IgD-negative memory B cell (primary cell): Measurements from ENCODE around the gene RPS6KA4. TPM values are rescaled to one million over a fixed set of nuclear protein-coding genes. Genes with fewer than 3 reads are reported as not detected.
"Not testable (repeated sequence)": the region's sequence is repeated elsewhere in the genome, so short reads cannot be mapped to it uniquely, and the experiment has no call there.

Experiments
- H3K27ac Mint-ChIP-seq, 3 donors: one replicate each; pipeline ENCODE4 v1.8.0; 2020 to 2022; ENCODE audit warnings: mild to moderate bottlenecking in 3 of 3, mixed read lengths in 3 of 3, moderate library complexity in 1 of 3
- H3K27me3 Mint-ChIP-seq: one replicate; pipeline ENCODE4 v1.8.0; 2021; ENCODE audit warnings: mixed read lengths
- H3K36me3 Mint-ChIP-seq: one replicate; pipeline ENCODE4 v1.8.0; 2020; ENCODE audit warnings: mild to moderate bottlenecking, mixed read lengths
- H3K4me1 Mint-ChIP-seq, 3 donors: one replicate each; pipeline ENCODE4 v1.8.0; 2020 to 2022; ENCODE audit warnings: mixed read lengths in 3 of 3, mild to moderate bottlenecking in 1 of 3
- H3K4me3 Mint-ChIP-seq, 4 donors: one replicate each; pipeline ENCODE4 v1.8.0; 2020 to 2022; ENCODE audit warnings: mild to moderate bottlenecking in 4 of 4, mixed read lengths in 4 of 4, moderate library complexity in 3 of 4
- H3K9me3 Mint-ChIP-seq, 3 donors: one replicate each; pipeline ENCODE4 v1.8.0; 2020 to 2021; ENCODE audit warnings: mixed read lengths in 3 of 3, mild to moderate bottlenecking in 1 of 3
- polyA plus RNA-seq: library from polyadenylated mRNA; unstranded; fragments of 300-500 nt; fragmentation: Illumina TruSeq; gene quantifications from one replicate; pipeline ENCODE4 v1.2.3, GENCODE V29; 2021

The RPS6KA4 gene
- 12.2 TPM for polyA plus RNA-seq

DNA sequence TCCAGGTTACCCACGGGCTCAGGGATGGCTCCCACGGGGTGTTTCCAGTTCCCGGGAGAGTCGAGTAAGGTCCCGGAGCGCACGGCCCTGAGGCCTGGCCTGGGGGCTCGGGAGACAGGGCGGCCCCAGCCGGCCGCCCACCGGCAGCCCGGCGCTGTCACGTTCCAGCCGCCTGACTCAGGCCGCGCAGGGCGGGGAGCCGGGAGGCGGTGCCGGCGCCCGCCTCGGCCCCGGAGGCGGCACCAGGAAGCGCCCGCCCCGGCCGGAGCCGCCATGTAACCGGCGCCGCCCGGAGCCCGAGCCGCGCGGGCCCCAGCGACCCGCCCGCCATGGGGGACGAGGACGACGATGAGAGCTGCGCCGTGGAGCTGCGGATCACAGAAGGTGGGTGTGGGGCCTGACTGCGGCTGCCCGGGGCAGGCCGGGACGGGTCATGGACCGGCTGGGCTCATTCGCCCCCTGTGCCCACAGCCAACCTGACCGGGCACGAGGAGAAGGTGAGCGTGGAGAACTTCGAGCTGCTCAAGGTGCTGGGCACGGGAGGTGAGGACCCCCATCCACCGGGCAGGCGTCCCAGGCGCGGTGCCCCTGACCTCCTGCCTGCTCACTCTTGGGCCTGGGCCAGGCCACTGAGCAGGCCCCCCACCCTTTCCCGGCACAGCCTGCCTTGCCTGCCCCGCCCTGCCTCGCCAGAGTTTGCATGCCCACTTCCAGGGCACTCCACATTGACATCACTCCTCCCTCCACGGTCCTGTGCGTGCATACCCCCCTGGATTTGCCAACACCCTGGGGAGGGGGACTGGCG is at the start of gene RPS6KA4:
Gene RPS6KA4 (plus strand): TSS at position 256 of the 805 bp plus-strand sequence. CDS start 74 bp downstream, at position 330.
- peaks cover 12% of the 10 kb centered on the region for H3K36me3 Mint-ChIP-seq
- H3K9me3 Mint-ChIP-seq = no peaks in the 10 kb centered on the region
- peak within 1 kb of the TSS; percentile 42 to 71 (median 64) for H3K27ac Mint-ChIP-seq
- peak within 1 kb of the TSS; percentile 88 to 97 (median 93) for H3K4me3 Mint-ChIP-seq
- H3K4me1 Mint-ChIP-seq = peaks cover 17 to 23% (median 22%) of the 10 kb centered on the region in 3 donors
- no peaks in the 10 kb centered on the region for H3K27me3 Mint-ChIP-seq

DNA sequence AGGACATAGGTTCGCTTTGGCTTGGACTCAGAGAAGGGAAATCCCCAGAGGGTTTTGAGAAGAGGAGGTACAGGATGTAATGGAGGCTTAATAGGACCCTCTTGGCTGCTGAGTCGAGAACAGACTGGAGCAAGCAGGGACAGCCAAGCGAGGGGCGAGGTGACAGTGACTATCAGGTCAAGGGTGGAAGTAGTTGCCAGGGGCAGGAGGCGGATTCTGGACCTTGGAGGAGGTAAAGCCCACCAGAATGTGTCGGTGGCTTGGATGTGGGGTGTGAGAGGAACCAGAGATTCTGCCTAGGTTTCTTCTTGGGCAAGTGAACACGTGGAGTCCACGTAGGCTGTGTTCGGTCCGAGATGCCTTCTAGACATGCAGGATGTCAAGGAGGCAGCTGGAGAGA is 46.0 kb upstream of the RPS6KA4 start:
- Mint-ChIP-seq H3K4me1 (peaks cover 5 to 16% (median 6%) of the 10 kb centered on the region in 3 donors), H3K27ac (peak overlapping the region; percentile 37 to 84 (median 71)), H3K36me3 (peaks cover 1% of the 10 kb centered on the region), H3K4me3 (peak overlapping the region in 1 of 4 donors; percentile 68), H3K9me3 (no peaks in the 10 kb centered on the region), H3K27me3 (no peaks in the 10 kb centered on the region)

DNA sequence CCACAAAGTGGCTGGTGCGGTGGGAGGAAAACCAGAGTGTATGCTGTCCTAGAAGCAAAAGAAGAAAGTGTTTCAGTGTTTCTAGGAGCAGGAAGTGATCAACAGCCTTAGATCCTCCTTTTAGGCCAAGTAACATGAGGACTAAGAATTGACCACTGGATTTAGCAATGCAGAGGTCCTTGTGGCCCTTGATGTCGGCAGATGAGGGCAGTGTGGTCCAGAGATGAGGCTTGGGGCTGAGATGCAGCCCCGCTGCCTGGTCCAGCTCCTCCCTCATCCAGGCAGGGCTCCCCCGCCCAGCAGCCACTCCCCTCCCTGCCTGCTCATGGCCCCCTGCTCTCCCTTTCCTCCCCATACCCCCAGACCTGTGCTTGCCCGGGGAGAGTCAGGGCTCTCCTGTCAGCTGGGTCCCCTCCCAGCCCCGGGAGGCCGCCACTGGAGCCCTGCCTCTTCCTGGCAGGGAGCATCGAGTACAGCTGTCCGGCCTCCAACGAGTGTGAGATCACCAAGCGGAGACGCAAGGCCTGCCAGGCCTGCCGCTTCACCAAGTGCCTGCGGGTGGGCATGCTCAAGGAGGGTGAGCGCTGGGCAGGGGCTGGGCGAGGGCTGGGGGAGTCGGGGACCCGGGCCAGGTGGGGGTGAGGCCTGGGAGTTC is 45.3 kb upstream of the RPS6KA4 start:
- Mint-ChIP-seq H3K4me3 (peak overlapping the region in 1 of 4 donors; percentile 68), H3K36me3 (peaks cover 1% of the 10 kb centered on the region), H3K27me3 (no peaks in the 10 kb centered on the region), H3K9me3 (no peaks in the 10 kb centered on the region), H3K27ac (peak overlapping the region in 2 of 3 donors; percentile 37 to 84), H3K4me1 (peaks cover 5 to 17% (median 8%) of the 10 kb centered on the region in 3 donors)

DNA sequence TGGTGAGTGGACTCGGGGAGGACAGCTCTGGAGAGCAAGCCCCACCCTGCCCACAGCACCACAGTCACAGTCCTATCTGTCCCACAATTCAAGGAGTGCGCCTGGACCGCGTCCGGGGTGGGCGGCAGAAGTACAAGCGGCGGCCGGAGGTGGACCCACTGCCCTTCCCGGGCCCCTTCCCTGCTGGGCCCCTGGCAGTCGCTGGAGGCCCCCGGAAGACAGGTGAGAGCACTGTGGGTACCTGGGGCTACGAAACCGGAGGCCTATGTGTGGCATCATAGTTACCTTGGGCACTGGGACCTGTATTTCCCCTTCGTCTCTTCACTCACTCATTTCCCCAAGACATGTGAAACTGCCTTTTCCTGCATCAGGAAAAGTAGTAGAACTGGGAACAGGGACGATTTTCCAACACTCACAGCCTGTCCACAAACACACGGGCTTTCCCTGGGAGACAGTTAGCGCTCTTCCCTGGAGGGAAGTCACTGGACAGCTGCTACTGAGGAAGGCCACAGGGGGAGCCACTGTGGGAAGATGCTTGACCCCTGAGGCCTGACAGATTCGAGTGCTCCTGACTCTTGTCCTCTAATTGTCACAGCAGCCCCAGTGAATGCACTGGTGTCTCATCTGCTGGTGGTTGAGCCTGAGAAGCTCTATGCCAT is 44.7 kb upstream of the RPS6KA4 start:
- H3K4me1 Mint-ChIP-seq = peaks cover 5 to 21% (median 13%) of the 10 kb centered on the region in 3 donors
- peak overlapping the region in 2 of 3 donors; percentile 73 to 77 for H3K27ac Mint-ChIP-seq

DNA sequence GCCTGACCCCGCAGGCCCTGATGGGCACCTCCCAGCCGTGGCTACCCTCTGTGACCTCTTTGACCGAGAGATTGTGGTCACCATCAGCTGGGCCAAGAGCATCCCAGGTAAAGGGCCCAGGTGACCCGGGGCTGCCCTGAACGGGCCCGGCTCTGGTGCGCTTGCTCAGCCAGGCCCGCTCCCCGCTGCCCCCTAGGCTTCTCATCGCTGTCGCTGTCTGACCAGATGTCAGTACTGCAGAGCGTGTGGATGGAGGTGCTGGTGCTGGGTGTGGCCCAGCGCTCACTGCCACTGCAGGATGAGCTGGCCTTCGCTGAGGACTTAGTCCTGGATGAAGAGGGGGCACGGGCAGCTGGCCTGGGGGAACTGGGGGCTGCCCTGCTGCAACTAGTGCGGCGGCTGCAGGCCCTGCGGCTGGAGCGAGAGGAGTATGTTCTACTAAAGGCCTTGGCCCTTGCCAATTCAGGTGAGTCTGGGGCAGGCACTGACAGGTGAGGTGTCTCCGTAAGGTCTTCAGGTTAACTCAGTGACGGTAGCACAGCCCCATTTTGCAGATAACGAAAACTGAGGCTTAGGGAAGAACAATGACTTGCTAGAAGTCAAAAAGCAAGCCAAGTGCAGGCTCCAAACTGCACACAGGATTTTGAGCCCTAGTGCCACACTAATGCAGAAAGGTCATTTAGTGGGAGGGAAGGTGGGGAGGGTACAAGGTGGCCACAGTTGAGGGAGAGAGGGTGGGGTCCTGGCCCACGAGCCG is 44.0 kb upstream of the RPS6KA4 start:
- H3K36me3 Mint-ChIP-seq = peaks cover 1% of the 10 kb centered on the region
- H3K27me3 Mint-ChIP-seq = no peaks in the 10 kb centered on the region
- peak overlapping the region in 3 of 4 donors; percentile 4 to 63 (median 53) for H3K4me3 Mint-ChIP-seq
- peaks cover 5 to 22% (median 13%) of the 10 kb centered on the region in 3 donors for H3K4me1 Mint-ChIP-seq
- H3K27ac Mint-ChIP-seq = peak overlapping the region in 2 of 3 donors; percentile 73 to 77
- no peaks in the 10 kb centered on the region for H3K9me3 Mint-ChIP-seq

More for the DNA sequence above, 44.7 kb upstream of the RPS6KA4 start:
- no peaks in the 10 kb centered on the region for H3K27me3 Mint-ChIP-seq
- H3K36me3 Mint-ChIP-seq = peaks cover 1% of the 10 kb centered on the region
- H3K4me3 Mint-ChIP-seq = peak overlapping the region in 1 of 4 donors; percentile 32
- no peaks in the 10 kb centered on the region for H3K9me3 Mint-ChIP-seq

DNA sequence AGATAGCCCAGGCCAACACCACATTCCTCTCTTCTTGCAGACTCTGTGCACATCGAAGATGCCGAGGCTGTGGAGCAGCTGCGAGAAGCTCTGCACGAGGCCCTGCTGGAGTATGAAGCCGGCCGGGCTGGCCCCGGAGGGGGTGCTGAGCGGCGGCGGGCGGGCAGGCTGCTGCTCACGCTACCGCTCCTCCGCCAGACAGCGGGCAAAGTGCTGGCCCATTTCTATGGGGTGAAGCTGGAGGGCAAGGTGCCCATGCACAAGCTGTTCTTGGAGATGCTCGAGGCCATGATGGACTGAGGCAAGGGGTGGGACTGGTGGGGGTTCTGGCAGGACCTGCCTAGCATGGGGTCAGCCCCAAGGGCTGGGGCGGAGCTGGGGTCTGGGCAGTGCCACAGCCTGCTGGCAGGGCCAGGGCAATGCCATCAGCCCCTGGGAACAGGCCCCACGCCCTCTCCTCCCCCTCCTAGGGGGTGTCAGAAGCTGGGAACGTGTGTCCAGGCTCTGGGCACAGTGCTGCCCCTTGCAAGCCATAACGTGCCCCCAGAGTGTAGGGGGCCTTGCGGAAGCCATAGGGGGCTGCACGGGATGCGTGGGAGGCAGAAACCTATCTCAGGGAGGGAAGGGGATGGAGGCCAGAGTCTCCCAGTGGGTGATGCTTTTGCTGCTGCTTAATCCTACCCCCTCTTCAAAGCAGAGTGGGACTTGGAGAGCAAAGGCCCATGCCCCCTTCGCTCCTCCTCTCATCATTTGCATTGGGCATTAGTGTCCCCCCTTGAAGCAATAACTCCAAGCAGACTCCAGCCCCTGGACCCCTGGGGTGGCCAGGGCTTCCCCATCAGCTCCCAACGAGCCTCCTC is 43.1 kb upstream of the RPS6KA4 start:
- not testable (repeated sequence) for H3K9me3 Mint-ChIP-seq, H3K27me3 Mint-ChIP-seq, H3K36me3 Mint-ChIP-seq
- Mint-ChIP-seq H3K4me1 (peaks cover 10 to 24% (median 17%) of the 10 kb centered on the region in 3 donors), H3K27ac (peak overlapping the region; percentile 99 to 100 (median 100)), H3K4me3 (peak overlapping the region in 2 of 4 donors; percentile 63 to 98)

DNA sequence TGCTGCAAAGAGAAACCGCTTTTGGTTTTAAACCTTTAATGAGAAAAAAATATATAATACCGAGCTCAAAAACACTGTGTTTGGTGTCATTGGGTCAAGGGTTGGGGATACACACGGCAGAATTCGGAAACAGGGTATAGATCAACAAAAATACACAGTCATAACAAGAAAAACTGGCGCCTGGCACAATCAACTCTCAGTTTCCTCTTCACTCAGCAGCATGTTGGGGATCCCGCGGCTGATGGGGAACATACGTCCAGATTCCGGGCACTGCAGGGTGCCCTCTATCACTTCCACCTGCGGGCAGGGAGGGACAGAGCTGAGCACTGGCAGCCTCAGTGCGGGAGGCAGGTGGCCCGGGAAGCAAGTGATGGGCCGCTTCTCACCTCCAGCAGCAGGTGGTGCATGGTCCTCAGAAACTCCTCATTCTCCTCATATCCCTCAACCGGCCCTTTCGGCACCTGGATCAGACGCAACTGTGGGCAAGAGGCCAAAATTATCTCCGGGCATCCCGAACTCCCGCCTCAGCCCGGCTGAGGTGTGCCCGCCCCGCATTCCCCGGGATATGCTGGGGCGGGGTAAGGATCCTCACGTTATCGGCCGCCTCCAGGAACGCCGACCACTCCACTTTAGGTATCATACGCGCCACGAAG is 42.2 kb upstream of the RPS6KA4 start:
- H3K36me3 Mint-ChIP-seq = peaks cover 1% of the 10 kb centered on the region
- no peaks in the 10 kb centered on the region for H3K27me3 Mint-ChIP-seq
- peak overlapping the region; percentile 99 to 100 (median 100) for H3K27ac Mint-ChIP-seq
- H3K4me3 Mint-ChIP-seq = peak overlapping the region; percentile 89 to 100 (median 98)
- no peaks in the 10 kb centered on the region for H3K9me3 Mint-ChIP-seq
- H3K4me1 Mint-ChIP-seq = peaks cover 10 to 23% (median 17%) of the 10 kb centered on the region in 3 donors

DNA sequence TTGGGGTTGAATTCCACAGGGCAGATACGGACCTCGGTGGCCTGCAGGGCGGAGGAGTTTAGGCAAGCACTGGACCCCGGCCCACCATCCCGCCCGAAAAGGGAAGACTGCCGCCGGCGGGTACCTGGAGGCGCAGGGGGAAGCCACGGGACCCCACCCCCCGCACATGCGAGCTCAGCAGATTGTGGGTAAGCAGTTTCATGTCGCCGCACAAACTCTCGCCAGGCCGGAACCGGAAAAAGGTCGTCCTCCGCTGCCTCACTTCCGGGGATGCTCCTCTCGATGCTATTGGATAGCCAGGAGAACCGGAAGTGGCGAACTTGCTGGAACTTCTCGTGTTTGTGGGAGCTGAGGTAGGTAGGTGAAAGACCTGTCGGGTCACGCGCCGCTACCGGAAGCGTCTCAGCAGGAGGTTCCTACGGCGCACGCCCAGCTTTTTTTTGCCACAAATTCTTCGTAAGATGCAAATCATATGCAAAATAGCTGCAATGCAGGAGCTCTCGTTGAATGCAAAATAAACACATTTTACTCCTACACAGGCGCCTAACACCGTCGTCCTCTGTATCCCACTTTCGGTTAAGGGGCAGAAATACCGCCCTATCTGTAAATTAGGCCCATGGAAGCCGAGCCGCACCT is 41.5 kb upstream of the RPS6KA4 start, which contains the start of gene TRMT112:
Gene TRMT112 (minus strand): TSS at position 235 of the 636 bp plus-strand sequence. CDS start 33 bp downstream, at position 202.
- no peaks in the 10 kb centered on the region for H3K9me3 Mint-ChIP-seq
- no peaks in the 10 kb centered on the region for H3K27me3 Mint-ChIP-seq
- H3K36me3 Mint-ChIP-seq = peaks cover 1% of the 10 kb centered on the region

DNA sequence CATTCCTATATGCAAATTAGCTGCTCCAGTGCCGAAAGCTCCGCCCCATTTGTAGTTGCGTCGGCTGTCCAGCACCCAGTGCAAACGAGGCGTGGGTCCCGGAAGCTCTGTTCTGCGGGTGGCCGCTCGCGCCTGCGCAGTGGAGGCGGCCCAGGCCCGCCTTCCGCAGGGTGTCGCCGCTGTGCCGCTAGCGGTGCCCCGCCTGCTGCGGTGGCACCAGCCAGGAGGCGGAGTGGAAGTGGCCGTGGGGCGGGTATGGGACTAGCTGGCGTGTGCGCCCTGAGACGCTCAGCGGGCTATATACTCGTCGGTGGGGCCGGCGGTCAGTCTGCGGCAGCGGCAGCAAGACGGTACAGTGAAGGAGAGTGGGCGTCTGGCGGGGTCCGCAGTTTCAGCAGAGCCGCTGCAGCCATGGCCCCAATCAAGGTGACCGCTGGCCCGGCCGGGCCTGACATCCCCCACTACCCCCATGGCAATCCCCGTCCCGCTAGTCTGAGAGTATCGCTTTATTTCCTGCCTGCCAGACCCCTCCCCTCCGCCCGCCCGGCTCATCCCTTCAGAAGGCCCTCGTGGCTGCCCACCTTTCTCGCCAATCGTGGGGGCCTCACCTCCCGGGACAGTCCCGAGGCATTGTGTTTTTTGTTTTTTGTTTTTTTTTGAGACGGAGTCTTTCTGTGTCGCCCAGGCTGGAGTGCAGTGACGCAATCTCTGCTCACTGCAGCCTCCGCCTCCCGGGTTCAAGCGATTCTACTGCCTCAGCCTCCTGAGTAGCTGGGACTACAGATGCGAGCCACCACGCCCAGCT is 40.8 kb upstream of the RPS6KA4 start, which contains the start of gene PRDX5:
Gene PRDX5 (plus strand): TSS at position 161 of the 805 bp plus-strand sequence. CDS start 95 bp downstream, at position 256.
- Mint-ChIP-seq H3K4me1 (peaks cover 10 to 19% (median 17%) of the 10 kb centered on the region in 3 donors), H3K4me3 (peak within 1 kb of the TSS; percentile 89 to 100 (median 98)), H3K36me3 (no peaks in the 10 kb centered on the region), H3K27ac (peak within 1 kb of the TSS; percentile 99 to 100 (median 100)), H3K27me3 (no peaks in the 10 kb centered on the region), H3K9me3 (no peaks in the 10 kb centered on the region)

More for the DNA sequence above, 41.5 kb upstream of the RPS6KA4 start, which contains the start of gene TRMT112:
- Mint-ChIP-seq H3K4me1 (peaks cover 10 to 23% (median 17%) of the 10 kb centered on the region in 3 donors), H3K27ac (peak within 1 kb of the TSS; percentile 99 to 100 (median 100)), H3K4me3 (peak within 1 kb of the TSS; percentile 89 to 100 (median 98))

DNA sequence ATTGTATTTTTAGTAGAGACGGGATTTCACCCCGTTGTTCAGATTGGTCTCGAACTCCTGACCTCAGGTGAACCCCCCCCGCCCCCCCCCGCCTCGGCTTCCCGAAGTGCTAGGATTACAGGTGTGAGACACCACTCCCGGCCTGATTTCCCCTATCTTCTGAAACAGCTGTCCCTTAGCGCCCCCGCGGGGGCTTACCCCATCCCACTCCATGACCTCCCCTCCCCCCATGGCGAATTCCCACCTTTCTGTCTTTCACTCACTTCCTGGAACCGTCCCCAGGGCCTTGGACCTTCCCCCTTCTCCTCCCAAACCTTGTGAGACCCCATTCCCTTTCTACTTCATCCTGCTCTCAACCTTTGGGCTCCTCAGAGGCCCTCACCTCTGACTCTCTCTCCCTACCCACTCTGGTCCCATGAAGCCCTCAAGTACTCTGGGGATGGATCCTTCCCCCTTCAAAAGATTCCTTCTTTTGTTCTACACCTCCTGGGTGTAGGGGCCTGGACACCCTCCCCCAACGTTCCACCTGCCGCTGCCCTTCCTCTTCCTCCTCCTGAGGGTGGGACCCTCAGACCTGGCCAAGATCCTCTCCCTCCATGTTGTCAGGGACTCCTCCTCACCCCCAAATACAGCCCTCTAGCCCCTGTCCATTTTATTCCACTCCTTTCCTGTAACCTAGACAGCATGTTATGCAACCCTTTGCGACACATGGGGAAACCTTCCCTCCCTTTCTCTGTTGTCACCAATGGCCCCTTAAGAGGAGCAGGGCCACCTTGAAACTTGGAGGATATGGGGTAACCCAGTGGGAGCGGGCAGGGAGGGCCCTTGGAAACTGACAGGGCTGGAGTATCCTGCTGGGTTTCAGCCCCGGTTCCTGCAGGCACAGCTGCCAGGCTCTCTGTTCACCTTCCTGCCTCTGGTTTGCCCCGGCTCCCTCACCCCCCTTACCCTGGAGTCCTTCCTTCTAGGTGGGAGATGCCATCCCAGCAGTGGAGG is 39.9 kb upstream of the RPS6KA4 start:
- H3K27ac Mint-ChIP-seq = peak overlapping the region; percentile 99 to 100 (median 100)
- H3K36me3 Mint-ChIP-seq = no peaks in the 10 kb centered on the region
- H3K27me3 Mint-ChIP-seq = no peaks in the 10 kb centered on the region
- H3K4me3 Mint-ChIP-seq = peak overlapping the region; percentile 89 to 100 (median 98)
- no peaks in the 10 kb centered on the region for H3K9me3 Mint-ChIP-seq
- H3K4me1 Mint-ChIP-seq = peaks cover 10 to 19% (median 17%) of the 10 kb centered on the region in 3 donors

DNA sequence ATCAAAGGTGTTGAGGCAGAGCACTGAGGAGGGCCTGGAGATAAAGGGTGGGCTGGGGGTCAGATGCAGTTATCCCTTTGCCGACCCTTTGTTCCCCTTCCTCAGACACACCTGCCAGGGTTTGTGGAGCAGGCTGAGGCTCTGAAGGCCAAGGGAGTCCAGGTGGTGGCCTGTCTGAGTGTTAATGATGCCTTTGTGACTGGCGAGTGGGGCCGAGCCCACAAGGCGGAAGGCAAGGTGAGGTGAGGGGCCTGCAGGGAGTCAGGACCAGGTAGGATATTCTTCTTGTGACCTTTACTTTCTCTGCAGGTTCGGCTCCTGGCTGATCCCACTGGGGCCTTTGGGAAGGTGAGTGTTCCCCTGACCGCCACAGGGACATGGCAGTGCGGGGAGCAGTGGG is 38.4 kb upstream of the RPS6KA4 start:
- Mint-ChIP-seq H3K36me3 (no peaks in the 10 kb centered on the region), H3K27me3 (no peaks in the 10 kb centered on the region), H3K9me3 (no peaks in the 10 kb centered on the region), H3K4me1 (peaks cover 10 to 19% (median 14%) of the 10 kb centered on the region in 3 donors), H3K27ac (peak overlapping the region in 1 of 3 donors; percentile 99), H3K4me3 (peak overlapping the region in 2 of 4 donors; percentile 16 to 98)
